Measurements from ENCODE around the gene CADM4. TPM values are rescaled to one million over a fixed set of nuclear protein-coding genes. Genes with fewer than 3 reads are reported as not detected.

The CADM4 gene
- 6.2 to 10.2 TPM (median 9.1 TPM) in 5 replicates for total RNA-seq (2022; extraction: Qiagen RNA extraction; ENCODE audit: low read depth)

GRCh38 chr19:43639519-43640423, at the start of gene CADM4:
CADM4 (minus strand) TSS chr19:43639850; CDS start chr19:43639790, 60 bp downstream.

GRCh38 chr19:43619262-43620060, 20.2 kb downstream of the CADM4 start, which contains the start of gene ZNF428:
ZNF428 (minus strand) TSS chr19:43619629; CDS start chr19:43614304, 5,325 bp downstream.

GRCh38 chr19:43611788-43612187, 27.9 kb downstream of the CADM4 start, which contains the start of gene SRRM5:
SRRM5 (plus strand) TSS chr19:43612088; CDS start chr19:43612122, 34 bp downstream.

GRCh38 chr19:43595999-43596841, 43.4 kb downstream of the CADM4 start, which contains the start of the genes IRGQ and ZNF576:
IRGQ (minus strand) TSS chr19:43596134; CDS start chr19:43595338, 796 bp downstream.
ZNF576 (plus strand) TSS chr19:43596595; CDS start chr19:43597109, 514 bp downstream.

GRCh38 chr19:43575156-43575950, 64.3 kb downstream of the CADM4 start, which contains the start of the genes PINLYP and XRCC1:
PINLYP (plus strand) TSS chr19:43575801; CDS start chr19:43577192, 1,391 bp downstream.
XRCC1 (minus strand) TSS chr19:43575527; CDS start chr19:43575458, 69 bp downstream.

Other genes with a start within 250 kb of the CADM4 start
- gene TEX101, start 225.0 kb downstream of the CADM4 start, total RNA-seq (2022; extraction: Qiagen RNA extraction; ENCODE audit: low read depth), result not detected in 5 replicates
- 0.24 to 0.78 TPM (median 0.43 TPM) in 5 replicates for gene LYPD3, start 174.2 kb downstream of the CADM4 start, total RNA-seq (2022; extraction: Qiagen RNA extraction; ENCODE audit: low read depth)
- 9.6 to 14.7 TPM (median 11.9 TPM) in 5 replicates for gene PHLDB3, start 135.1 kb downstream of the CADM4 start, total RNA-seq (2022; extraction: Qiagen RNA extraction; ENCODE audit: low read depth)
- gene ETHE1, start 112.6 kb downstream of the CADM4 start, total RNA-seq (2022; extraction: Qiagen RNA extraction; ENCODE audit: low read depth), result 43.9 to 55.4 TPM (median 50.0 TPM) in 5 replicates
- 0.97 to 2.5 TPM (median 2.2 TPM) in 5 replicates for gene ZNF575, start 106.7 kb downstream of the CADM4 start, total RNA-seq (2022; extraction: Qiagen RNA extraction; ENCODE audit: low read depth)
- 26.9 to 31.9 TPM (median 28.6 TPM) in 5 replicates for gene XRCC1, start 64.3 kb downstream of the CADM4 start, total RNA-seq (2022; extraction: Qiagen RNA extraction; ENCODE audit: low read depth)
- 0.22 to 0.74 TPM (median 0.29 TPM) in 4 of 5 replicates, not detected in the other for gene PINLYP, start 64.0 kb downstream of the CADM4 start, total RNA-seq (2022; extraction: Qiagen RNA extraction; ENCODE audit: low read depth)
- 4.4 to 7.4 TPM (median 5.8 TPM) in 5 replicates for gene IRGQ, start 43.7 kb downstream of the CADM4 start, total RNA-seq (2022; extraction: Qiagen RNA extraction; ENCODE audit: low read depth)
- 13.8 to 24.2 TPM (median 19.1 TPM) in 5 replicates for gene ZNF576, start 43.3 kb downstream of the CADM4 start, total RNA-seq (2022; extraction: Qiagen RNA extraction; ENCODE audit: low read depth)
- gene SRRM5, start 27.8 kb downstream of the CADM4 start, total RNA-seq (2022; extraction: Qiagen RNA extraction; ENCODE audit: low read depth), result 0.67 to 1.0 TPM (median 0.78 TPM) in 5 replicates
- 45.6 to 68.6 TPM (median 62.8 TPM) in 5 replicates for gene ZNF428, start 20.2 kb downstream of the CADM4 start, total RNA-seq (2022; extraction: Qiagen RNA extraction; ENCODE audit: low read depth)
- gene PLAUR, start 30.3 kb upstream of the CADM4 start, total RNA-seq (2022; extraction: Qiagen RNA extraction; ENCODE audit: low read depth), result 106 to 124 TPM (median 110 TPM) in 5 replicates
- gene IRGC, start 76.2 kb upstream of the CADM4 start, total RNA-seq (2022; extraction: Qiagen RNA extraction; ENCODE audit: low read depth), result not detected in 5 replicates
- 47.4 to 74.6 TPM (median 62.6 TPM) in 5 replicates for gene SMG9, start 115.1 kb upstream of the CADM4 start, total RNA-seq (2022; extraction: Qiagen RNA extraction; ENCODE audit: low read depth)
- 42.9 to 63.2 TPM (median 58.7 TPM) in 5 replicates for gene KCNN4, start 141.1 kb upstream of the CADM4 start, total RNA-seq (2022; extraction: Qiagen RNA extraction; ENCODE audit: low read depth)
- gene LYPD5, start 162.6 kb upstream of the CADM4 start, total RNA-seq (2022; extraction: Qiagen RNA extraction; ENCODE audit: low read depth), result 0.14 to 0.22 TPM (median 0.15 TPM) in 3 of 5 replicates, not detected in the others
- gene ZNF283, start 187.5 kb upstream of the CADM4 start, total RNA-seq (2022; extraction: Qiagen RNA extraction; ENCODE audit: low read depth), result 3.6 to 6.6 TPM (median 4.3 TPM) in 5 replicates
- gene ZNF404, start 244.1 kb upstream of the CADM4 start, total RNA-seq (2022; extraction: Qiagen RNA extraction; ENCODE audit: low read depth), result 0.21 to 0.29 TPM (median 0.28 TPM) in 4 of 5 replicates, not detected in the other

All from A549 treated with RU486 at 1 μM for 4 hours (cell line).